Stimulated activated CD8-positive, alpha-beta memory T cell treated with anti-CD3 and anti-CD28 coated beads, Interleukin-7, amount 100 ng/mL, for 48 hours (primary cell): ENCODE results near the gene IGSF8.
"Not testable (repeated sequence)": the region's sequence is repeated elsewhere in the genome, so short reads cannot be mapped to it uniquely, and the experiment has no call there.

Source experiments
- DNase-seq, 2 donors: peaks; one replicate each; pipeline ENCODE4 v3.0.0-alpha.2; 2020; ENCODE audit warnings: low read depth in 1 of 2; ENCODE audit errors: extremely low read depth in 1 of 2

Gene IGSF8

GRCh38 chr1:160070243-160071163 is 27.9 kb downstream of the IGSF8 start:
- peak; percentile 46 to 68 for DNase-seq

DNA sequence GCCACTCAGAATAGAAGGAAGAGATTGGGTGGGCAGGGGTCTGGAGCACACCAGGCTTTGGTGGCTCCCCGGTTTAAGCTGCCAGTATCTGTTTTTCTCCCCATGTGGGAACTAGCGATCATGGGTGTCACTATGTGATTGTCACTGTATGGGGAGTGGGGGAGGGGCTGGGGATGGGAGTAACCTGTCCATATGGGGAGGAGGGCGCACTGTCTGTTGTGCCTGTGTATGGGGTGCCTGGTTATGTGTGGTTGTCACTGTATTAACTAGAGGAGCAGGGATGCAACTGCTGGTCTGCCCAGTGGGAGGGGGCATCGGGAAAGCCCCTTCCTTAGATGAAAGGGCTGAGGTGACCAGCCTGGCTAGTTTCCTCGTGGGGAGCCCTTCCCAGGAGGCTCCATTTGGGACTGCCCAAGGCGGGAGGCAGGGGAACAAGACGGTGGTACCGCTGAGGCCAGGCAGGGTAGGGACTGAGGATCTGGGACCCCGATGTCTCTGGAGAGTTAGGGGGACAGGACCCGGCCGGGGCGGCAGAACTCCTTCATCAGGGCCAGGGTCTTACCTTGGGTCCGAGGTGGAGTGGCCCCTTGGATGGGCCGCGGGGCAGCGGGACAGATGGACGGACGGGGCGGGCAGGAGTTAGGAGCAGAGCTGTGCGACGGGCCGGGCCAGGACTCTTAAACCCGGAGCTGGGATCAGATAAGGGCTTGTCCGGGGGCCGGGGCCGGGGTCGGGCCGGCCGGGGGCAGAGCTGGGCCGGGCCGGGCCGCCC is 28.8 kb downstream of the IGSF8 start, which contains the start of gene KCNJ10:
KCNJ10 (minus strand) TSS at position 701 of the 772 bp plus-strand sequence. CDS start 27,628 bp downstream, outside the sequence.
- no peak for DNase-seq

GRCh38 chr1:160068225-160068624 is 30.2 kb downstream of the IGSF8 start:
- DNase-seq: no peak

GRCh38 chr1:160066829-160067745 is 31.3 kb downstream of the IGSF8 start:
- DNase-seq: no peak

GRCh38 chr1:160064746-160065145 is 33.7 kb downstream of the IGSF8 start:
- no peak for DNase-seq

DNA sequence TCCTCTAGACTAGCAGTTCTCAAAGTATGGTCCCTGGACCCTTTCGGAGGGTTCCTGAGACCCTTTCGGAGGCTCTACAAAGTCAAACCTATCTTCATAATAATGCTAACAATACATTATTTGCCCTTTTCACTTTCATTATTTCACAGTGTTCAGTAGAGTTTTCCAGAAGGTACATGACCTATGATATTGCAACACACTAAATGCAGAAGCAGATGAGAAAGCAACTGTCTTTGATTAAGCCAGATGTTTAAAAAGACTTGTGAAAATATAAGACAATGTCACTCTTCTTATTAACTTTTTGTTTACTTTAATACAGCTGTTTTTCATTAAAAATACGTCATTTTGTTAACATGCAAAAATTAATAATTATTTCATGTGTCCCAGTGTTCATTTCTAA is 34.3 kb downstream of the IGSF8 start:
- no peak for DNase-seq

GRCh38 chr1:160063176-160063575 is 35.2 kb downstream of the IGSF8 start:
- DNase-seq: no peak

DNA sequence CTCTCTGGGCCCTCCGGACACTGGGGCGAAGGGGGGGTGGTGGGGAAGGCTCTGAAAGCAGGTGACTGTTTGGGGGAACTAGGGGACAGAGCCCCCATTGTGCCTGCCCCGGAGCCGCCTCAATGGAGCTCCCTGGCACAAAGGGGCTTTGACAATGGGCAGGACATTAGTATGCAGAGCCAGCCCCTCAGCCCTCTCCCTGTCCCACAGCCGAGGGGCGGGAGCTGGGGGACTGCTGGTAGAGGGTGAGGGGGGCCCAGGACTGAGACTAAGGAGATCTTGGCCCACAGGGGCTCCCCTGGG is 36.2 kb downstream of the IGSF8 start:
- DNase-seq: no peak

DNA sequence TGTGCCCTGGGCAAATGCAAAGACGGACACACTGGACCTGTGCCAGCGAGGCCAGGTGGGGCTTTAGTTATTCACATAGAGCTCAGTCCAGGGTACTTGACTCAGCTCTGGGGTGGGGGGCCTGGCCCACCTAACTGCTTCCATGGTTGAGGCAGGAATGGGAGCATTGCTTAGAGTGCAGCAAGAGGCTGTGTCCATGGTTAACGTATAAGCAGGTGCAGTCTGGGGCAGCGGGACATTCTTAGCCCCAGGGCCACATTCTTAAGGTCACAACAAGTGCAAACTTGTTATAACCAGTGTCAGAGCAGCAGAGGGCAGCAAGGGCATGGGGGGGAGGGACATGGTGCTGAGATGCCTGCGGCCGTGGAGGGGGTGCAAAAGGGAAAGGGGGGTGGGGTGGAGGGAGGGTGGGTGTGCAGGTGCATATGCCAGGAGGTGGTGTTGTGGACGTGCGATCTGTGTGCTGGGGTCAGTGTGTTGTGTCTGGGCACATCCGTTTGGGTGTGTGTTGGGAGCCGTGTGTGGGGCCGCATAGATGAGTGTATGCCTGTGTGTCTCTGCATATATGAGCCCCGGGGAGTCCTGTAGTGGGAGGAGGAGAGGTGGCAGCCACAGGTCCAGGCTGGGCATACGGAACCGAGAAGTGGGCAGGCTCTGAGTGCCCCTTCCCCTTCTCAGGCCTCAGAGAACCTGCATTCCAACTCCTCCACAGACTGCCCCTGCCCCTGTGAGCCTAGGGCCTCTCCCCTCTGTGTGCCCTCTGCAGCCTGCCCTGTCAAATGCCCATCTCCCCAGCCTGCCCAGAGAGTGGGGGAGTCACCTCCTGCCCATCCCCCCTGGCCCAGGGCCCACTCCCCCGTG is 36.8 kb downstream of the IGSF8 start:
- DNase-seq: no peak

DNA sequence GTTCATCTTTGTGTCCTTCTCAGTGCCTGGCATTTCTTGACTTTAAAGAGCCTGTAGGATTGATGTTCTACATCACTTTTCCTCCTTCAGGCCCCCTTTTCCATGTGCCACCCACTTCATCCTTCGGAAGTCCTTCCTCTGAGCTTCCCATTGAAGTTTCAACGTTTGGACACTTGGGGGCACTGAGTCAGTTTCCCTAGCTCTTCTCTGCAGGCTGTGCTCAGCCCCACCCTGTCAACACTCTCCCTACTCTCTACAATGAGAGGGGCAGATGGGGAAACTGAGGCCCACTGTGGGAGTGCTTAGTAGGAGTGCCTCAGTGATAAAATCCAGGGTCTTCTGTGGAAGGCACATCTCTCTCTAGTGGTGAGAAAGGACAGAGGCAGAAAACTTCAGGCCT is 40.3 kb downstream of the IGSF8 start:
- DNase-seq: no peak

- no peak for DNase-seq
Measured at GRCh38 chr1:160056648-160057169, 41.7 kb downstream of the IGSF8 start.

DNA sequence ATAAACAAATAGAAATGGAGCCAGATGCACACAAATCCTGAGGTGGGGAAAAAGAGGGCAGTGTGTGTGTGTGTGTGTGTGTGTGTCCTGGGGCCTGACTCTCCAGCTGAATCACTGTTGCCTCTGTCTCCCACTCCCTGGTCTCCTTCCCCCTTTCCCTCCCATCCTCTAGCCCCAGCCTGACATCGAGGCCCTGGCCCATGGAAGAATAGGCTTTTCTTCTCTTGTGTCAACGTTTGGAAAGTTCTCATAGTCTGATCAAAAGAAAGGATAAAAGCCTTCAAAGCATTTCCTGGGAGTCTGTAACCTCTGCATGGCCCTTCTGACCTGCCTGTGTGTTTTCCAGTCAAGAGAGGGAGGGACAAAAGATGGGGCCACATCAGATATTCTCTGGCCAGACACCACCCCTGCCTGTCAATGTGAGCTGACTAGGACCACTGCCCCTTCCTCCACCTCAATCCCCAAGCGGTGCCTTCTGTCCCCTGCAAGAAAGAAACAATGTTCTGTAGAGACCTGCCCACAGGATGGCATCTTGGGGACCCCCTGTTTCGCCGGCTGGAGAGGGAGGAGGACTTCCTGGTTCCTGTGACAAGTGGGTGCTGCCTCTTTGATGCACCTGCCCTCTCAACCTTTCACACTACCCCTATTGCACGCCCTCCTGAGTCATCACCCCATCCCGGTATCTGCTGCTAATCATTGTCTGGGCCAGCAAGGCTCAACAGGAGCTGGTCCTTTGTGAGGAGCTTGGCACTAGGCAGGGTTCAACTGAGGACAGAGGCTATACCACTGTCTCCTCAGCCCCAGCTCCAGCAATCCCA is 44.7 kb downstream of the IGSF8 start:
- no peak for DNase-seq

GRCh38 chr1:160052936-160053335 is 45.5 kb downstream of the IGSF8 start:
- no peak for DNase-seq

GRCh38 chr1:160050619-160051018 is 47.8 kb downstream of the IGSF8 start:
- DNase-seq: no peak

GRCh38 chr1:160050182-160050581 is 48.2 kb downstream of the IGSF8 start:
- DNase-seq: not testable (repeated sequence)

DNA sequence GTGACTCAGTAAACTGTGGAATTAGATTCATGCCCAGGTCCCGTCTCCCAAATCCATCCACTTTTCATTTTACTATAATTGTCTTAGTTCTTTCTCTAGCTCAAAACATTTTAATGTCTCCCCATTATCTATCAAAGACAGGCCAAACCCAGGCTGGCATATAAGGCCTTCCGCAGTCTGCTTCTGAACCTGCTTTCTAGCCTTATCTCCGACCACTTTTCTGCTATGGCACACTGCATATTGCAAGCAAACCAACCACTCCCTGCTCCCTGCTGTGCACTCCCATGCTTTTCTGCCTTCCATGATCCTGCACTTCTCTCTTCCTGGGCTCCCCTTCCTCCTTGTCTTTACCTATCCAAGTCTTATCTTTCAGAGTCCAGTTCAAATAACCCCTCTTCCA is 49.3 kb downstream of the IGSF8 start:
- no peak for DNase-seq

- no peak for DNase-seq
Measured at GRCh38 chr1:160048335-160048734, 50.1 kb downstream of the IGSF8 start.

GRCh38 chr1:160047111-160047991 is 51.1 kb downstream of the IGSF8 start:
- no peak for DNase-seq
